ENCODE measurements around the gene USP46. TPM values are rescaled to one million over a fixed set of nuclear protein-coding genes. Genes with fewer than 3 reads are reported as not detected.

Gene USP46
- polyA plus RNA-seq, 1 experiment: 12.5 TPM

GRCh38 chr4:52618795-52619590 lies 40.1 kb downstream of the USP46 start:
- no peaks in the 10 kb centered on the region; the same call in 1 of the 2 replicates for H3K36me3 ChIP-seq (ENCODE audit: control insufficient read depth, insufficient read depth, low read length)
- H3K27me3 ChIP-seq (ENCODE audit: control insufficient read depth, insufficient read depth, low read length): no peaks in the 10 kb centered on the region
- ChIA-PET CTCF (interaction anchor here (0.6 to 2.2 kb wide), 3 partner anchors 11 to 25 kb away, joined by 4 to 7 read pairs (median 5); no protein-coding TSS in a partner anchor), POLR2A (no interaction called here)
- DNase-seq (ENCODE audit: low read depth): no peak
- H3K4me3 ChIP-seq (ENCODE audit: low read depth, low read length): no peak overlapping the region
- no peak for TF ChIP-seq CTCF (IDR thresholded peaks at IDR 0.05; ENCODE audit: insufficient read depth, low read depth, low read length)

- DNase-seq (ENCODE audit: low read depth): no peak
- ChIA-PET CTCF (interaction anchor here (0.6 to 1.6 kb wide), 2 partner anchors 8 to 12 kb away, joined by 3 read pairs; no protein-coding TSS in a partner anchor), POLR2A (no interaction called here)
- Histone ChIP-seq H3K36me3 (ENCODE audit: control insufficient read depth, insufficient read depth, low read length) (no peaks in the 10 kb centered on the region; the same call in 1 of the 2 replicates), H3K4me3 (ENCODE audit: low read depth, low read length) (no peak overlapping the region), H3K27me3 (ENCODE audit: control insufficient read depth, insufficient read depth, low read length) (no peaks in the 10 kb centered on the region)
- no peak for TF ChIP-seq CTCF (IDR thresholded peaks at IDR 0.05; ENCODE audit: insufficient read depth, low read depth, low read length)
Observed at GRCh38 chr4:52617336-52618020, 41.6 kb downstream of the USP46 start.

- TF ChIP-seq CTCF (IDR thresholded peaks at IDR 0.05; ENCODE audit: insufficient read depth, low read depth, low read length): no peak
- DNase-seq (ENCODE audit: low read depth): no peak
- Histone ChIP-seq H3K27me3 (ENCODE audit: control insufficient read depth, insufficient read depth, low read length) (no peaks in the 10 kb centered on the region), H3K36me3 (ENCODE audit: control insufficient read depth, insufficient read depth, low read length) (peaks cover 3% of the 10 kb centered on the region), H3K4me3 (ENCODE audit: low read depth, low read length) (no peak overlapping the region)
- POLR2A ChIA-PET: no interaction called here
- CTCF ChIA-PET: no interaction called here
Observed at GRCh38 chr4:52614241-52614640, 44.9 kb downstream of the USP46 start.

GRCh38 chr4:52612341-52612740 lies 46.8 kb downstream of the USP46 start:
- no peak for TF ChIP-seq CTCF (IDR thresholded peaks at IDR 0.05; ENCODE audit: insufficient read depth, low read depth, low read length)
- ChIA-PET CTCF (interaction anchor here (1.8 kb wide), 1 partner anchor 8 kb away, joined by 5 read pairs; no protein-coding TSS in a partner anchor), POLR2A (no interaction called here)
- Histone ChIP-seq H3K4me3 (ENCODE audit: low read depth, low read length) (no peak overlapping the region), H3K36me3 (ENCODE audit: control insufficient read depth, insufficient read depth, low read length) (peaks cover 3% of the 10 kb centered on the region), H3K27me3 (ENCODE audit: control insufficient read depth, insufficient read depth, low read length) (no peaks in the 10 kb centered on the region)
- no peak for DNase-seq (ENCODE audit: low read depth)

- no peak for DNase-seq (ENCODE audit: low read depth)
- Histone ChIP-seq H3K27me3 (ENCODE audit: control insufficient read depth, insufficient read depth, low read length) (no peaks in the 10 kb centered on the region), H3K36me3 (ENCODE audit: control insufficient read depth, insufficient read depth, low read length) (peaks cover 3% of the 10 kb centered on the region), H3K4me3 (ENCODE audit: low read depth, low read length) (no peak overlapping the region)
- ChIA-PET POLR2A (no interaction called here), CTCF (interaction anchor here (0.6 to 1.8 kb wide), 2 partner anchors 9 to 139 kb away, joined by 3 to 5 read pairs; no protein-coding TSS in a partner anchor)
- no peak for TF ChIP-seq CTCF (IDR thresholded peaks at IDR 0.05; ENCODE audit: insufficient read depth, low read depth, low read length)
Observed at GRCh38 chr4:52611030-52611555, 48.0 kb downstream of the USP46 start.

Data from BJ (cell line).